Liver (tissue), 3 donors: ENCODE results near the gene TSC22D3.

Experiments
- ATF3 ChIP-seq: IDR thresholded peaks from 2 replicates; pipeline ENCODE4 v1.6.1; 2016; ENCODE audit warnings: antibody characterized with exemption
- CTCF ChIP-seq: fragments of 150-350 bp; IDR thresholded peaks from 2 replicates; pipeline ENCODE4 v1.5.1; 2017; ENCODE audit warnings: improper control_type of control experiment, low read depth, low read length; ENCODE audit not compliant: missing input control
- HNF4A ChIP-seq, 2 donors: conservative IDR thresholded peaks; 2 replicates each; pipeline ENCODE4 v1.6.1; 2016; ENCODE audit warnings: antibody characterized with exemption in 2 of 2, mild to moderate bottlenecking in 2 of 2
- donor health status: healthy.
- donor health status: healthy.

- peak; percentile 72 to 81 for TF ChIP-seq HNF4A (conservative IDR thresholded peaks at IDR 0.05)
- TF ChIP-seq ATF3, result peak; percentile 97
- peak; percentile 89 for TF ChIP-seq CTCF
Measured at GRCh38 chrX:107718156-107718621, 57.4 kb downstream of the TSC22D3 start.
